Stimulated activated CD8-positive, alpha-beta memory T cell treated with anti-CD3 and anti-CD28 coated beads, Interleukin-7, amount 100 ng/mL, for 1 hour (primary cell): ENCODE measurements around the gene IMMP2L.

Experiments used
- DNase-seq, 2 donors: peaks; one replicate each; pipeline ENCODE4 v3.0.0-alpha.2; 2020; ENCODE audit warnings: low read depth in 2 of 2

The IMMP2L gene

DNA sequence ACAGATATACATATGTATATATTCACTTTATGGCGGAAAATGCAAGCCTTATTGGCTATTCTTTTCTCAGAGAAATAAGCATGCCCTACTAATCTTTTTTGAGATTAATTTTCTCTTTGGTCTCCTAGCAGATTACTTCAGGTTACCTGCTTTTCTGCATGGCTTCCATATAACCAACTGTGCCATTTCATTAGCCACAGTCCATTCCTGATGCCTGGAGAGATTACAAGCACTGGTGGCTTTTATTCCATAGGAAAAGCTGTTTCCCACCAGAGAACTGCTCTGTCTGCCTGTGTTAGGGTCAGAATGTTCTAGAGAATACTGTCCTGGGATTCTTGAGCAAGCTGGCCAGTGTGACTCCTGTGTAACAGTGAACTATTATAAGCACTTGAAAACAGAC, 411.6 kb downstream of the IMMP2L start:
- no peak for DNase-seq

DNA sequence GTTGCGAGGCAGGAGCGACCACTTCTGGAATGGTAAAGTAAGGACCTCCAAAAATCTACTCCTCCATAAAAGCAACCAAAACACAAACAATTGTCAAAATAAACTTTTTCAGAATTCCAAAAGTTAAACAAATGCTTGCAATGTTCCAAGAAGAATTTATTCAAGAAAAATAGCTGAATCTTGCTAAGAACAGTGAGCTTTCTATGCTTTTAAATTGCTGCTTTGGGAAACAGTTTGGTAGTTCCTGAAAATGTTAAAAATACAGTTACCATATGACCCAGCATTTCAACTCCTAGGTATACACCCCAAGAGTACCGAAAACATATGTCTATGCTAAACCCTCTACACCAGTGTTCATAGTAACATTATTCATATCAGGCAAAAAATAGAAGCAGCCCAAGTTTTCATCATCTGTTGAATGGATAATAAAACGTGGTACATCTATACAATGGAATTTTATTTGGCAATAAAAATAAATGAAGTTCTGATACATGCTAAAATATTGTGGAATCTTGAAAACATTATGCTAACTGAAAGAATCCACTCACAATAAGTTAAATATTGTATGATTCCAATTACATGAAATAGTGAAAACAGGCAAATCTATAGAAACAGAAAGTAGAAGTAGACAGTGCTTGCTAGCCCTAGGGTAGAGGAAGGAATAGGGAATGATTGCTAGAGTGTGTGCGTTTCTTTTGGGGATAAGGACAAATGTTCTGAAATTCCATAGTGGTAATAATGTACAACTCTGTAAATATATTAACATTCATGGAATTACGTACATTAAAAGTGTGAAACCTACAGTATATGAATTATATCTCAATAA, 414.4 kb downstream of the IMMP2L start:
- no peak for DNase-seq

GRCh38 chr7:111146136-111146535, 416.2 kb downstream of the IMMP2L start:
- no peak for DNase-seq

DNA sequence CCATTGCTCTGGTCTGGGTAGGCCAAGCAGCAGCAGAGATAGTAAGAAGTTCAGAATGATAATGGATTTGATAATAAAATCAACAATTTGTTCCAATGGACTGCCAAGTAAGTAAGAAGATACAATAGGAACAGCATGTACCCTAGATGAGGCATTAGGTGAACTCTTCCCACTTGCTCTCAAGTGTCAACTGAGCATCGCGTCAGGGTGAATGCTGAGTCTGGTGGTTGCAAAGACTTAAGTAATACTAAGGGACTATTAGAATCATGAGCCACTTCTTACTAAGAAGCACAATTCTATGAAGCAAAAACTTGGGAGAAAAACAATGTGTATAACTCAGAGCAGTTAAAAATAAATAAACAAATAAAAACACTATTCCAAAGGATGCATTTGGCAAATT, 416.8 kb downstream of the IMMP2L start:
- no peak for DNase-seq

DNA sequence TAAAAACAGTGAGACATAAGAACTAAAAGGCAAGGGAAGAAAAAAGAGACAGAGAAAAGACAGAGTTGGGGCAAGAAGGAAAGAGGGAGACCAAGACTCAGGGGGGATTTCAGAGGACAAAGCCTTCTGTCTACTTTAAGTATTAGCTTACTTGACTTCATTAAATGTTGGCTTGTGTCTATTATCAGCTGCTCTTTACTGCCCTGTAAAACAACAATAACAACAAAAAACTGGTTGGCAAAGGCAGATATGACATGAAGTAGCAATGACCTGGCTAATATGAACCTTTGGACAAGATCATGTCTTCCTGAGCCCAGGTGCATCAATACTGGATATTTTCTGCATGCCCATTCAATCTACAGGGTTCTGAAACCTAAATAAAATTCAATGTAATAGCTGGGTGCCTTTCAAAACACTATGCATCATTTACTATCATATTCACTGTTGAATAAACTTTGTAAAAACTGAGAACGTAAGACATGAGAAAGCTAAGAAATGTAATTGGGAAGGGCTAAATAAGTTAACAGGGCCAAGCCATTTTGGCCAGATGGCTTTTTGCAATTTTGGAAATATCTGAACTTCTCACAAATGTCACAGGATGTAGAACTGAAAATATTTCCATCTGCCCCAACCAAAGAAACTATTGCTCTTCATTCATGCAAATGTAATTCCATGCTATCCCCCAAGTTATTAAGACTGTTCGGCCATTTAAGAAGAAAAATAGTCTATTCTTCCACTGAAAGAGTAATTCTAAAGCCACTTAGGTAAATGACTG, 422.0 kb downstream of the IMMP2L start:
- DNase-seq, result no peak

DNA sequence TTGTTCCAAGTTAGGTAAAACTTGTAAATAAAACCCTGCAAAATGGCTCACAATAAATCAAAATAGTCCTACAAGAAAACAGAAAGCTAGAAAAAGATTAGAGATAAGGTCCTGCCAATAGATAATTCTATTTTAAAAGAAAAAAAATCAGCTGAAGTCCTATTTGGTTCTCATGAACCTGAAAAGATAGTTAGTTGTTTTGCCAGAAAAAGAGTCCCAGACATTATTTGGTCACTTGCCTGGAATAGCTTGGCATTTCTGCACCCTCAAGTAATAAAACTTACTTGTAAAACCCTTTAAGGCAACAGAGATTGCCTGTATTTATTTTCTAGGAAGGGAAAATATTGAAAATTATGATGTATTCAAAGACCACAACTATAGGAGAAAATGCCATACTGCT, 423.7 kb downstream of the IMMP2L start:
- no peak for DNase-seq

DNA sequence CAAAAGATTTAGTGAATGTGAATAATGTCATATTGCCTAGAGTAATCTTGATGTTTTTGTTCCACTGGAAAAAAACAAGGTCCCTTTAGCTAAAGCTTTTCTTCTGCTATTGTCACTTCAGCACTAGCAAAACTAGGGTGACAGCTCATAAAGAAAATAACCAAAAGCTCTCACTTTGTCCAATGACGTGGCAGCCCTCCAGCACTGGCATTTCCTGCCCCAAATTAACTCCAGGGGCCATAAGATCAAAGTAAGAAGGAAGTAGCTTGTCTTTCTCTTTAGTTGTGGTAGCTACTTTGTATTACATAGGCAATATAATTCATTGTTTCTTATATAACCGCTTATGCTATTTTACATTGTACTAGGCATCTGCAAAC, 424.1 kb downstream of the IMMP2L start:
- DNase-seq, result no peak

GRCh38 chr7:111137296-111138192, 424.7 kb downstream of the IMMP2L start:
- DNase-seq, result no peak

DNA sequence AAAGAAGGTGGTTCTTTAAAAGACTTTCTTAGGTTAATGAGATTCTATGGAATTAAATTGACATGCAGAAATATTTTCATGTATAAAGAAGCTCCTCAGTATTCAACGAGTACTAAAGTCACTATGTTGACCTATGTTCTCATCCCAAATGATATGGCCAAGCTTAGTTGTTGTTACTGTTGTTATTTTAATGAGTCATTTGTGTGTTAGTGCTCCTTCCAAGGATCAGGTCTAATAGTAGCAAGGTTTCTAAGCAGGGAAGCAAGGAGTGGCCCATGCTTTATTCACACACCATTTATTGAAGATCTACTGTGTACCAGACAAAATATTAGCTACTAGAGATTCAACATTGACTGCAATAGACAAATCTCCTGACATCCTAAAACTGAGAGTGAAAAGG, 429.5 kb downstream of the IMMP2L start:
- DNase-seq, result no peak

DNA sequence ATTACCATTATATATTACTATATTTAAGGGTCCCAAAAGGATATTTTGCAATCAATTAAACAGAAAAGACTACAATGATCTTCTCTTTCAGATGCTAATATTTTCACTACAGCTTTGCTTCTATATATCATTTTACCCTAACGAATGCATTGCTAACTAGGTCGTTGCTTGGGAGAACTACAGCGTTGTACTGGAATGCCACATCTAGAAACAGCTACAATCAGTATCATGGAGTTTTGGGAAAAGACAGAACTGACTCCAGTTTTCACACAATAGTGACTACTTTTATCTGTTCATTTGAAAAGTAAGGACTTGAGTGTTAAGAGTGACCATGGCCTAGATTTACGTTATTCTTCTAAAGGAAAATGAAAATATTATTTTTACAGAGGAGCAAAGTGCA, 432.9 kb downstream of the IMMP2L start:
- DNase-seq, result no peak

- DNase-seq, result no peak
Measured at GRCh38 chr7:111126987-111127386, 435.3 kb downstream of the IMMP2L start.

DNA sequence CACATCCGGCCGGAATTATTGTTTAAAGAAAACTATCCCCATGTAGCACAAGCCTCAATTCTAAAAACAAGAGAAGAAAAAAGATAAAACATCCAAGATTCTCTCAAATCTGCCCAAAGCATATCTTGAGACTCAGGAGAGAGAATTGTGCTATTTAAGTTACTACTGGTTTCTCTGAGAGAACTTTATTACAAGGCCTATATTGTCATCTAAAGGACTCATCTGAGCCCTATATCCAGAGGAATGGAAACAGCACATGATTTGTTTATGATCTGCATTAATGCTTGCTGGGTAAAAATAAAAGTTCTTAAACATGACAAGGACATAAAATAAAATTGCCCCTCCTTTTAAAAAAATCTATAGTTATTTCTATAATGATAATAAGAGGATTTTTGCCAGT, 446.3 kb downstream of the IMMP2L start:
- no peak for DNase-seq

- no peak for DNase-seq
Measured at GRCh38 chr7:111113263-111114017, 448.9 kb downstream of the IMMP2L start.

DNA sequence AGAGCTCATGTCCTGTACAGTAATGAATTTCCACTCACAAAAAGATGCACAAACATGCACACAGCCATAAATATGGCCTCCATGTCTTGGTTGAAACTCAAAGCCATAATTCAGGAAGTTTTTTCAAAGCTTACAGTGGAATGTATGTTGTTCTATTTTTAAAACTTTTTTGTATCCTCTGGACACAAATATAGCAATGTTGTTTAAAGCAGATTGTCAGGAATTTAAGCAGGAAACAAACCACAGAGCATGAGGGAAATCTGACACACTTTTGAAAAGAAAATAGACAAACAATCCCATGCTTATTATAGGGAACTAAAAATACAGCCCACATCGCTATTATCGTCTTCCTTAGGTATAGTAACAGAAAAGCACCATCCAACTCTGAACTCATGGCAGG, 449.9 kb downstream of the IMMP2L start:
- DNase-seq, result no peak

DNA sequence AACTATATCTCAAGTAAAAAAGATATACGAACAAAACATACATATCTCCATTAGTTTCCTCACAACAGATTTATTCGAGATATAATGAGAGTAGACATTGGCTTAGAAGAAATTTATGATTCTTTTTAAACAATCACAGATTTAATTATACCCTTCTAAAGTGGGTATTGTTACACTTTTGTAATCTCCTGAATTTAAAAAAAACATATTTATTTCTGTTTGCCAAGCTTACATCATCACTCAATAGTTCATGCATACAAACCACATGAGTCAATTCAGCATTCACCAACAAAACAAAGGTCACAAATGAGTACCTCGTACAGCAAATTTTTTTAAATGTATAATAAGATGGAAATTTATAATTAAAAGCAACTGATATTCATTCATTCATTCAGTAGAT, 453.8 kb downstream of the IMMP2L start:
- no peak for DNase-seq

GRCh38 chr7:111108000-111108399, 454.3 kb downstream of the IMMP2L start:
- no peak for DNase-seq

DNA sequence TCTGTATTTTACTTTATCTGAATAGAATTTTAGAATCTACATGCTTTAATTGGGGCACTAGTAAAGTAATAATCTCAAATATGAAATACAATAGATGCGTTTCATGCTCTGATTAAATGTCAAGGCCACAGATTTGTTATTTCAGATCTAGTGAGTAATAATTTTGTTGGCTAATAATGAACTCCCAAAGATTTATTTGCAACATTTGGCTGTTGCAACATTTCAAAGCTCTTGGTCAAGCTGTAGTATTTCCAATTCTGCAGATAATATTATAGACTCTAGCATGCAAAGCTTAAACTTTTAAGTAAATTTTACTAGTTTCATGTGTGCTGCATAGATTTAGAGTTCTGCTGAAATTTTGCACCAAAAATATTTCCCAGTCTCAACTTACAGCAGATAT, 454.7 kb downstream of the IMMP2L start:
- DNase-seq, result no peak

DNA sequence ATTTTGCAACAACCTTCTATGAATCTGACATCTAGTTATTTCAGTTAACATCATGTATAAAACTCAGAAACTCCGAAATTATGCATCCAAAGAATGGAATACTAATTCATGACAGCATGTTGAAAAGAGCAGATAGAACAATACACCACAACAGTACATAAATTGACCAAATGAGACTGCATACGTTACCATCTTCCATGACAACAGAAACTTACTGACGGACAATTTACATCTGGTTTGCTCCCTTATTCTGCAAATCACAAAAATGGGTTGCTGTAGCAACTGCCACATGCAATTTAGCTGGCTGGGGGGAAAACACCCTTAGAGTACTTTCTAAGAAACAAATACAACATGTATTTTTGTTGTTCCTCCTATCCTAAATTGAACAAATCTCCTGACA, 457.0 kb downstream of the IMMP2L start:
- no peak for DNase-seq

DNA sequence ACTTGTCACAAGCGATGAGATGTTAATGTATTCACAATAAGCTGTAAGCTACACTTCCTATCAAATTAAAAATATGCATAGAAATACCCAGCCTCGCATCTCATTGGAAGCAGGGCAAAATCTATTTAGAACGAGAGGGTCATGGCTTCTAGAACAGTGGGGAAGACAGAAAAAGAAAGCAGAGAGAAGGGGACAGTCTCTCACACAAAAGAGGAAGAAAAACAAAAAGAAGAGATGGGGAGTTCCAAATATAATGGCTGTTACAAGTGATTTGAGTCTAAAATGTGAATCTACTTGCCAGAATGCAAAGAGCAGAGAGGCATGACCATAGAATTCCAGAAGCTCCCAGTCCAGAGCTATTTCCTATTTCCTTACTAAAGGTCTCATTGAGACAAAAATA, 457.6 kb downstream of the IMMP2L start:
- no peak for DNase-seq

DNA sequence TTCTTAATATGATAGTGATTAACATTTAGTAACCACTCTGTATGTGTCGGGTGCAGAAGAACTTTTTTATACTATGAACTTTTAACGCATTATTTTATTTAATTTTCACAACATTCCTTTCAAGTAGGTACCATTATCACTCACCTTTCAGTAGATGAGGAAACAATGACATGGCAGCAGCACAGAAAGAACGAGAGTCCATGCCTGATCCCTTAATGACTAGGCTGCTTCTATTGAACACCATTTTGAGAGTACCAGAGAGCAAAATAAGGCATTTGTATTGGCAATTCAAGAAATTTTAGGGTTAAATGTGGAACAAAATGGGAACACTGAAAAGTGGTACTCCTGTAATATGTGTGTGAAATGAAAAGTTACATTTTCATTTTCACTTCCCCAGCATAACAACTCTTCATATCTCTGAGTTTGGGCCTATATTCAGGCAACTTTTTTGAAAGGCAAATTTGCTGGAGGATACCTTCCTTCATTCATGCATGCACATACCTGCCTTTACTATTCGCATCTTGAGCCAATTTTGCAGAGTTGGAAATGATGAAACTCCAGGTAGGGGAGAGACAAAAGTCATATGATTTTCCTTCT, 458.5 kb downstream of the IMMP2L start:
- DNase-seq, result no peak

DNA sequence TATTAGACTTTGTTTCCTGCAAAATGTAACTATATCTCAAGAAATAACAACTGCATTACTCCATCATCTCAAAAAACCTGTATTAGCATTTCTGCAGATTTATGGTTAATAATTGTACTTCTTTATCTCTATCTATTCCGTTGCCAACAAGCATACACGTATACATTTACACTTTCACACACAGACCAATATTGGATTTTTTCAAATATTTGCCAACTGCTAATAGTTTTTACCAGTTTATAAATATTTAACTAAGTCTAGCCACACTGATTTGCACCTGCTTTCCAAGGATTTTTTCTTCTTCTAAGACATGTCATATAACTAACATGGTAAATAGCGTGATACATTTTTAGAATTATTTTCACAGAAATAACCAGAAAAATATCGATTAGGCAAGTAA, 459.2 kb downstream of the IMMP2L start:
- DNase-seq, result no peak
